NCI-H2107 treated with DMSO at 0.1 percent for 48 hours (cell line): ENCODE results near the gene KNDC1.

ENCODE experiments used
- DNase-seq: peaks from one replicate; lab custom pipeline; 2025; ENCODE audit not compliant: unreplicated experiment; lab: John Stamatoyannopoulos, UW

KNDC1 gene

GRCh38 chr10:133160826-133161471 lies 930 bp downstream of the KNDC1 start:
- DNase-seq = no peak

DNA sequence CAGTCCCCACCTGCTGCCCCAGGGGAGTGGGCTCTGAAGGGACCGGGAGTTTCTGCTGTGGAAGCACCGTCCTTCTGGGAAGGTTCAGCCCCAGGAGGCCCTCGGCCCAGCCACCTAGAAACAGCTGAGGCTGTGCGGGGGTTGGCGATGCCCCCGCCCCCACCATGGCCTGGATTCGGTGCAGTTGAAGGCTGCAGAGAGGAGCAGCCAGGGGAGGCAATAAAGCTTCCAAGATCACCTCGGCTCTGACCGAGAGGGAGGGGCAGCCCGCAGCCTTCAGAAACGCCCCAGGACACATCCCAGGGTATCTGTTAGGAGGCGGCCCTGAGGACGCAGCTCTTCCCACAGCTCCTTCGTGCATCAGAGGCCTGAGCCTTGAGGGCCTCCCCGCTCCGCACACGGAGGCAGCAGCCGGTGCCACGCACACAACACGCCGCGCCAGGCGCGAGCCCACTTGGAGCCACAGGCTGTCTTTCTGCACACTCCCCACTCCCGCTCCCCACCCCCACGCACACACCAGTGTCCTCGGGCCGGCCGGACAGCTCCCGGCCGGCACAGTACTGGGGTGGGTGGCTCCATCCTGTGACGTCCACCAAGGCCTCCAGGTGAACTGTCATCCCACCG lies 1.6 kb downstream of the KNDC1 start:
- no peak for DNase-seq

DNA sequence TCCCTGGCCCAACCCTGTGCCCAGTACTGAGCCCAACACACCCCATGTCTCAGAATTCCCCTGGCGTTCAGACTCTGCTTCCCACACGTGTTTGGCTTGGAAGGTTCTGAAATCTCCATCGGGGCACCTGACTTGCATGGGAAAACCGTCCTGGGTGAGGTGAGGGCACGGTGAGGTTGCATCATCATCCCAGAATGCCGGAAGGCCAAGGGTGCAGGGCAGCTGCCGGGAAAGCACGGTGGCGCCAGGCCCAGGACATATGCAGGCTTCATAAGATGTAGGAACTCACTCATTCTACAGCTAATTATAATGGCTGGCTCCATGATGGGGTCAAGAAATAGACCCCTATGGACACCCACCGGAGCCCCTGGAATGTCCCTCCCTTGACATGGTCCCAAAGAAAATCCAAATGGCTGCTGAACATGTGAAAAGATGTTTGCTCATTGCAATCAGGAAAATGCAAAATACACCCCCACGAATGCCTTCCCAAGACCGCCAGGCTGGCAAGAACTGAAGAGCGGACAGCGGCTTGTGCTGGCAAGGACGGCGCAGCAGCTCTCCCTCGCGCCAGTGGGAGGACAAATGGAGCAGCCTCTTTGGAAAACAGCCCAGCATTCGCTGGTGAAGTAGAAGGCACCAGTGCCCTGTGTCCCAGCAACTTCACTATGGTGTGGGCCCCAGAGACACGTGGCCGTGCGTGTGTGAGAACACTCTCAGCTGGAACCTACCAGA lies 2.3 kb downstream of the KNDC1 start:
- DNase-seq = no peak

GRCh38 chr10:133162910-133163856 lies 3.2 kb downstream of the KNDC1 start:
- no peak for DNase-seq

DNA sequence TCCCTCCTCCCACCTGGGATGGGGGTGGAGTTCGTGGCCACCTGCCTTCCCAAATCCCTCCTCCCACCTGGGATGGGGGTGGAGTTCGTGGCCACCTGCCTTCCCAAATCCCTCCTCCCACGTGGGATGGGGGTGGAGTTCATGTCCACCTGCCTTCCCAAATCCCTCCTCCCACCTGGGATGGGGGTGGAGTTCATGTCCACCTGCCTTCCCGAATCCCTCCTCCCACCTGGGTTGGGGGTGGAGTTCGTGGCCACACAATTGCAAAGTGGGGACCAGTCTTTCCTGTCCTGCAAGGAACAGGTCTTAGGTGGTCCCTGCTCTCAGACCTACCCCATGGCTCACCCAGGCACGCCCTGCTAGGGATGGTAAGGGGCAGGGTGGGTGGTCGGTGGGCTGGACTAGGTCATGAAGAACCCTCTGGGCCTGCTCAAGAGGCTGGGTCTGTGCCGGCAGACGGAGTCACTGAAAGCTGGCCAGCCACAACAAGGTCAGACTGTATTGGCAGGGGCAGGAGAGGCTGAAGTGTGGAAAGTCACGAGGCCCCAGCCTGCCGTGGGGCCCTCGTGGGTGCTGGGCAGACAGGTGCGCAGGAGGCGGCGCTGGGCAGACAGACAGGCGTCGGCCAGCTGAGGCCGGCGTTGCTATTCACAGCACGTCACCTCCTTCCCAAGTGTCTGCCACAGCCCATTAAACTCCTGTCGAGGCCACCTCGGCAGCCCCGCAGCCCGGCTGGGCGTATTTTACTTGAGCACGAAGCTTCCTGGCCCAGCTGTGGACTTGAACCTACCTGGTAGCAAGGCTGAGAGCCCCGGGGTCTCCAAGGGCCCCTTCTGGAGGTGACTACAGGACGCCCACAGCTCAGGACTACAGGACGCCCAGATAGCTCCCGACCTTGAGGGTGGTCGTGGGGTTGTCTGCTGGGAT lies 4.1 kb downstream of the KNDC1 start:
- no peak for DNase-seq

DNA sequence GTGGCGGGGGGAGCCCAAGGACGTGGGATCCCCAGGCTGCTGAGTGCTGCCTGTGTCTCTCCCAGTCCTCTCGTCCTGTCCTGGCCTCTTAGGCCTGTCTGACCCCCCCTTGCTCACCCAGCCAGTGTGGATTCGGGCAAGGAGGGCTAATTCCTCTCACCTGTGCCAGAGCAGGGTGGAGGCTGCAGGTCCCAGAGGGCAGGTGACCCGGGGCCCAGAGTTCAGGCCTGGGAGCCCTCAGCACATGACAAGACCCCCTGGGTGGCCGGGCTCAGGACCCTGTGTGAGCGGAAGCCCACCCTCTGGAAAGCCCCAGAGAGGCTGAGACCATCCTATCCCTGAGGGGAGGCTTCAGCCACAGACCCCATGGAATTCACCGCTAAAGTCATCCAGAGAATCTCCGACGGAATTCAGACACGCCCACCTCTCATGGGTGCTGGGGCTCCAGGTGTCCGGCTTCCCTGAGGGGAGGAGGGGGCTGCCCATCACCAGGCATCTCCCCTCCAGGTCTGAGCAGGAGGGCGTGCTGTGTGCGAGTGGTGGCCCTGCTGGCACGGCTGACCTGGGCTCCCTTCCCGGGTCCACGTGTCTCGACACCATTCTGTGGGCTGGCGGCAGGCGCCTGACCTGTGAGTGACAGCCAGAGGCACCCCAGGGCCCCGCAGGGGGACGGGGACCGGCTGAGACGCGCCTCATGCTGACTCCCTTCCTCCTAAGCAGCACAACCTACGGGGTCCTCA lies 5.0 kb downstream of the KNDC1 start:
- DNase-seq = no peak

DNA sequence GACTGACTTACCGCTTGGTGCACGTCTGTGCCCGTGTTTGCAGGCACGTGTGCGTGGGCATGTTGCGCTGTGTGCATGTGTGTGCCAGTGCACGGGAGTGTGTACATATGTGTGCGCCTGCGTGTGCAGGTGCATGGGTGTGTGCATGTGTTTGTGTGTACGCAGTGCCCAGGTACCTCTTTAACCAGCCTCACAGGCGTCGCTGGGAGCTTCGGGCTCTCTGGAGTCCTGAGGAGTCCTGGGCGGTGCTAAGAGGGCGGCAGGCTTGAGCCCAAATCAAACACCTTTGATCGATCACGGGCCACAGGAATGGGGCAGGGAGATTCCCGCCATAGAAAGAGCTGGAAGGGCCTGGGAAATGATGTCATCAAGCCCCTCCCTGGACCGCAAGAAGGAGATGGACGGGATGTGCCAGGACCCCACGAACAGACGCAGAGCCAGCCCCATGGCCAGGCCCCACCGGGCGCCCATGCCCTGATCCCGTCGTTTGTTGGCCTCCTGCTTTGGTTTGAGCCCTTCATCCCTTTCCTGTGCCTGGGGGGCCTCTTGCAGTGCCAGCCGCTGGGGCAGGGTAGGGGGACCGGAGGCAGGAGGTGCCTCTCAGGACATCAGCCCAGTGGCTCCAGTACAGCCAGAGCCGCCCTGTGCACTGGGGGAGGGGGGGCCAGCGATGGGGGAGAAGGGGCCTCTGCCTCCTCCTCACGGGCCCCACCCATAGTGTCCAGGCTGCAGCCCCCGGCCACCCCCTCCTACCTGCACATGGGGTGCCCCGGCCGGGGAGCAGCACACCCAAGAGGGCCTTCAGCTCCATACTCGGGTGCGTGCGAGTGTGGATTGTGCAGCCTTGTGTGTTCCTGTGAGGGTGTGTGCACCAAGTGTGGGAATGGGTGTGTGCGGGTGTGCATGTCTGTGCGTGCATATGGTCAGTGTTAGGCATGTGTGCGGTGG lies 5.8 kb downstream of the KNDC1 start:
- no peak for DNase-seq

GRCh38 chr10:133166504-133166827 lies 6.4 kb downstream of the KNDC1 start:
- no peak for DNase-seq

- no peak for DNase-seq
These were observed 7.0 kb downstream of the KNDC1 start for GRCh38 chr10:133166828-133167692.

DNA sequence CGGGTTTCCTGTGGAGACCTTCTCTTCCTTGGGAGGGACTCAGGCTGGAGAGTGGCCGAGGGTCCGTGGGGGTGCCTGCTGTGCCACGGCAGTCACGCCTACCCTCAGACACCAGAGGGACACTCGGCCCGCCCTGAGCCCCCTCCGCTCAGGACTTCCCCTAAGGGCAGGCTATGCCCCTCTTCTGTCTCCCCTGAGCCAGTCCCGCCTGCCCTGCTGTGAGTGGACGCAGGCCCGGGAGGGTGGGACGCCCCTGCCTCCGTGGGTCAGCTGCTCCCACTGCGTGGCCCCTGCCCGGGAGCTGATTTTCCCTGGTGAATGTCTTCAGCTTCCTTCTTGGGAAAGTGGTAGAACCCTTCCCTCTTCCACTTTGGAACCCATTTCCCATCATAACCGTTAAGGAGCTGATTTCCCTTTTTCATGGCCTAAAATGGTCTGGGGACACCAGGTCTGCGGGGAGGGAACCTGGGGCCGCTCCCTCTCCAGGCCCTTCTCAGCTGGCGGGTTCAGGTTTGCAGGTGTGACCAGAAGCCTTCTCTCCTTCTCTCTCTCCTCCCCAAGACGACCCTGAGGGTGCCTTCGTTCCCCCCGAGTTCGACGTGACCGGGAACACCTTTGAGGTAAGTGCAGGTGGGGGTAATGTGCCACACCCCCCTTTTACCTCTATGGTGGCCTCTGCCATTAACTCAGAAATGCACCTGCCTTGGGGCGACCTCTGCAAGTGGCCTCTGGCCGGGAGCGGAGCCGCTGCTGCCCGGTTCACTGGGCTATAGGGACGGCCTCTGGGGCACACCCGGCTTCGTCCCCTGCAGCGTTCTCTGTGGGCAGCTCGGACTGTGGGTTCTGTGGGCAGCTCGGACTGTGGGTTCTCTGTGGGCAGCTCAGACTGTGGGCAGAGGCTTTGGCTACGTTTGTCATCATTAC lies 7.9 kb downstream of the KNDC1 start:
- DNase-seq = no peak

DNA sequence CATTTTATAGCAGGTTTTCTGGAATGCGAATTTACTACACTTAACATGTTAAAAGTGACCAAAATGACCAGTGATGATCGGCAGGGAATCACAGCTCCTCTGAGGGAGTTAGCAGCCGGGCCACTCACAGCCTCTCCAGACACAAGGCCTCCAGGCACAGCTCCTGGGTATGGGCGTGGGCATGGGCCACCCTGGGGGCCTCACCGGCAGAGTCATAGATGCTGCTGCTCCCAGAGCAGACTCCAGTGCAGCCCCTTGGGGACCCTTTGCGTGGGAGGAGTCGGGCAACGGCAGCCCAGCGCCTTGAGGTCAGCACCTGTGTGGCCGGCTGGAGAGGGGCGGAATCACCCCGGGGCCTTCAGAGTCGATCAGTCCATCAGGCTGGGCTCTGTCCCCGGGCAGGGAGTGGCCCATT lies 8.6 kb downstream of the KNDC1 start:
- no peak for DNase-seq

DNA sequence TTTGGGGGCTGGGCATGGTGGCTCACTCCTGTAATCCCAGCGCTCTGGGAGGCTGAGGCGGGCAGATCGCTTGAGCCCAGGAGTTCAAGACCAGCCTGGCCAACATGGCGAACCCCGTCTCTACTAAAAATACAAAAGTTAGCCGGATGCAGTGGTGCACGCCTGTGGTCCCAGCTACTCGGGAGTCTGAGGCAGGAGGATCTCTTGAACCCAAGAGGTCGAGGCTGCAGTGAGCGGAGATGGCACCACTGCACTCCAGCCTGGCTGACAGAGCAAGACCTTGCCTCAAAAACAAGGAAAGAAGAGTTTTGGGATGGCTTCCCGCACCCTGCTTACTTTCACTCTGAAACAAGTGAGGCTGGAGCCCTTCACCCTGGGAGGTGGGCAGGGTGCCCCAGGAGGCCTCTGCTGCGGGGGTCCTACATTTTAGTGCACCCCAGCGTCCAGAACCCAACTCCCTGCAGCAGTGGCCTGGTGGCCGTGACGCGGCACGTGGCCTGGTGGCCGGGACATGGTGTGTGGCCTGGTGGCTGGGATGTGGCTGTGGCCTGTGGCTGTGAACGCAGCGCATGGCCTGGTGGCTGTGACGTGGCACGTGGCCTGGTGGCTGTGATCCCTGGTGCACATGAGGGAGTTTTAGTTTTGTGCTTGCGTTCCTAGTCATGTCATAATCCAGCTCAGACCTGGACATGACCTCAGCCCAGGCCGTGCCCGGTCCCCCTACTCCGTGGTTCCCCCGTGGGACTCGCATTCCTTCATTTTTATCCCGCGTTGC lies 9.3 kb downstream of the KNDC1 start:
- DNase-seq = no peak

- no peak for DNase-seq
These were observed 10.1 kb downstream of the KNDC1 start for GRCh38 chr10:133170092-133170491.

- no peak for DNase-seq
These were observed 14.0 kb downstream of the KNDC1 start for GRCh38 chr10:133173860-133174640.

- DNase-seq = no peak
These were observed 14.8 kb downstream of the KNDC1 start for GRCh38 chr10:133174689-133175263.
